A549 (cell line): Measurements from ENCODE around the gene ASTN1. TPM values are rescaled to one million over a fixed set of nuclear protein-coding genes. Genes with fewer than 3 reads are reported as not detected.

Experiments
- ATAC-seq, 2 experiments: fragments of 200-7000 bp in 1 of 2; fragments of >200 bp in 1 of 2; cut with Nextera tagmentation in 1 of 2; cut with Tn5 transposase in 1 of 2; 3 replicates each; pipeline versions ENCODE4 v1.8.0 to v1.9.1; 2018 to 2020; ENCODE audit warnings: mild to moderate bottlenecking in 1 of 2, moderate library complexity in 1 of 2
- CTCF ChIA-PET: fragments of 300-600 bp; sonication (Branson Sonifier 250); formaldehyde crosslinking; extraction: SDS; loops from one replicate; lab custom pipeline; 2021; ENCODE audit warnings: antibody characterized with exemption, inconsistent platforms; lab: Yijun Ruan, JAX
- POLR2A ChIA-PET: fragments of 350-600 bp; formaldehyde crosslinking; extraction: SDS; loops from one replicate; lab custom pipeline; 2021; ENCODE audit warnings: antibody characterized with exemption, inconsistent platforms; lab: Yijun Ruan, JAX
- DNase-seq, 2 experiments: peaks; one replicate each; pipeline versions ENCODE4 v3.0.0 to v3.0.0-alpha.2; 2011 to 2016; ENCODE audit warnings: low read depth in 1 of 2, low spot score in 1 of 2
- FAIRE-seq: peaks from 2 replicates; lab custom pipeline; 2011; peaks lifted over from hg19 to GRCh38; lab: Jason Lieb, UNC
- H3K27ac ChIP-seq, 2 experiments: fragments of >200 bp; sonication (Bioruptor Twin); formaldehyde crosslinking; 3 replicates each; pipeline ENCODE4 v1.5.1; 2016 to 2017
- H3K4me1 ChIP-seq: fragments of >200 bp; sonication (Bioruptor Twin); formaldehyde crosslinking; 3 replicates; pipeline ENCODE4 v1.6.1; 2016
- H3K4me2 ChIP-seq: fragments of >200 bp; sonication (Bioruptor Twin); formaldehyde crosslinking; 3 replicates; pipeline ENCODE4 v1.6.1; 2016
- H3K4me3 ChIP-seq: fragments of >200 bp; sonication (Bioruptor Twin); formaldehyde crosslinking; 3 replicates; pipeline ENCODE4 v1.5.1; 2016
- H3K9me3 ChIP-seq: fragments of >200 bp; sonication (Bioruptor Twin); formaldehyde crosslinking; 3 replicates; pipeline ENCODE4 v1.6.1; 2016
- CBX8 ChIP-seq: fragments of 200-600 bp; sonication (generic); IDR thresholded peaks from 2 replicates; pipeline ENCODE4 v1.6.1; 2016
- EP300 ChIP-seq, 2 experiments: fragments of >200 bp; sonication (Bioruptor Twin); formaldehyde crosslinking; IDR thresholded peaks; 2 replicates in 1 of 2; 3 replicates in 1 of 2; pipeline ENCODE4 v1.6.1; 2016 to 2017
- FOSB ChIP-seq: fragments of 250-450 bp; sonication (Bioruptor Pico); IDR thresholded peaks from 2 replicates; pipeline ENCODE4 v1.5.0; 2020; ENCODE audit warnings: mild to moderate bottlenecking, moderate library complexity
- GATA3 ChIP-seq: IDR thresholded peaks from 2 replicates; pipeline ENCODE4 v1.6.1; 2012; ENCODE audit warnings: borderline replicate concordance
- HEYL ChIP-seq: fragments of 250-450 bp; sonication (Bioruptor Pico); IDR thresholded peaks from 2 replicates; pipeline ENCODE4 v1.8.0; 2021; ENCODE audit warnings: mild to moderate bottlenecking, moderate library complexity
- HOXB13 ChIP-seq: fragments of 250-450 bp; sonication (Bioruptor Pico); IDR thresholded peaks from 2 replicates; pipeline ENCODE4 v1.5.0; 2020; ENCODE audit warnings: low read depth, mild to moderate bottlenecking, moderate library complexity
- JUN ChIP-seq, 2 experiments: fragments of >200 bp; sonication (Bioruptor Twin); formaldehyde crosslinking; IDR thresholded peaks; 2 replicates in 1 of 2; 3 replicates in 1 of 2; pipeline ENCODE4 v1.6.1; 2016 to 2017
- NPAS2 ChIP-seq: fragments of 250-450 bp; sonication (Bioruptor Pico); IDR thresholded peaks from 2 replicates; pipeline ENCODE4 v1.8.0; 2022; ENCODE audit warnings: mild to moderate bottlenecking, moderate library complexity, borderline replicate concordance
- POLR2AphosphoS2 ChIP-seq: conservative IDR thresholded peaks from 2 replicates; pipeline ENCODE4 v1.6.1; 2012; ENCODE audit warnings: low read length, improper control_type of control experiment, inconsistent platforms
- RCOR1 ChIP-seq: fragments of 150-350 bp; IDR thresholded peaks from 2 replicates; pipeline ENCODE4 v1.6.1; 2014; ENCODE audit warnings: antibody characterized with exemption, low read length, low read depth
- RNF2 ChIP-seq: fragments of 200-600 bp; sonication (generic); IDR thresholded peaks from 2 replicates; pipeline ENCODE4 v1.6.1; 2016; ENCODE audit warnings: low read depth, mild to moderate bottlenecking, antibody characterized with exemption, moderate library complexity, borderline replicate concordance
- SREBF2 ChIP-seq: fragments of 450-650 bp; IDR thresholded peaks from 2 replicates; pipeline ENCODE4 v1.6.1; 2014; ENCODE audit warnings: mild to moderate bottlenecking, moderate library complexity
- TP53 ChIP-seq: fragments of 250-450 bp; sonication (Bioruptor Pico); IDR thresholded peaks from 2 replicates; pipeline ENCODE4 v1.5.0; 2021; ENCODE audit warnings: mild to moderate bottlenecking, moderate library complexity
- ZC3H11A ChIP-seq: fragments of 450-650 bp; IDR thresholded peaks from 2 replicates; pipeline ENCODE4 v1.6.1; 2014; ENCODE audit warnings: antibody characterized with exemption, mild to moderate bottlenecking
- ZFP36 ChIP-seq: fragments of 450-650 bp; IDR thresholded peaks from 2 replicates; pipeline ENCODE4 v1.6.1; 2014; ENCODE audit warnings: borderline replicate concordance; ENCODE audit not compliant: partially characterized antibody
- ZNF302 ChIP-seq: fragments of 250-450 bp; sonication (Bioruptor Pico); IDR thresholded peaks from 2 replicates; pipeline ENCODE4 v1.9.0; 2021; ENCODE audit warnings: inconsistent platforms, mild to moderate bottlenecking, moderate library complexity
- WGBS: methylation state at CpG from one replicate; pipeline ENCODE4 v1.1.6; 2017; ENCODE audit errors: missing lambda C conversion rate; 5-methylcytosine and 5-hydroxymethylcytosine counted together
- polyA plus RNA-seq, 4 experiments: library from polyadenylated mRNA; depleted of rRNA in 3 of 4; stranded (reverse); fragments of >200 nt; fragmentation: RNase III in 1 of 4; extraction: RNeasy Plus Mini Kit Qiagen cat#74134 plus additional on column Dnase treatment in 1 of 4; gene quantifications; 2 replicates in 3 of 4; 3 replicates in 1 of 4; pipeline ENCODE4 v1.2.3, GENCODE V29; 2011 to 2017
- TF ChIP-seq, protein P1 (sequence below): fragments of >200 bp; sonication (Bioruptor Twin); formaldehyde crosslinking; IDR thresholded peaks from 2 replicates; pipeline ENCODE4 v1.6.1; 2016
- TF ChIP-seq, protein P2 (sequence below): IDR thresholded peaks from 2 replicates; pipeline ENCODE4 v1.6.1; 2012
- TF ChIP-seq, protein P3 (sequence below): fragments of 450-650 bp; IDR thresholded peaks from 2 replicates; pipeline ENCODE4 v1.6.1; 2014; ENCODE audit warnings: antibody characterized with exemption
- TF ChIP-seq, protein P4 (sequence below): fragments of >200 bp; sonication (Bioruptor Twin); formaldehyde crosslinking; IDR thresholded peaks from 3 replicates; pipeline ENCODE4 v1.5.1; 2016
- TF ChIP-seq, protein P5 (sequence below): fragments of >200 bp; sonication (Bioruptor Twin); formaldehyde crosslinking; IDR thresholded peaks from 3 replicates; pipeline ENCODE4 v1.6.1; 2016
- TF ChIP-seq, protein P6 (sequence below): IDR thresholded peaks from 2 replicates; pipeline ENCODE4 v1.6.1; 2012

The ASTN1 gene
- polyA plus RNA-seq, 2 of the 4 experiments (the other 2 are of a cell fraction): not detected

- H3K4me2 ChIP-seq: no peak overlapping the region
- H3K4me3 ChIP-seq: no peak overlapping the region
- DNase-seq: no peak
- H3K9me3 ChIP-seq: no peaks in the 10 kb centered on the region
- WGBS: 0% methylated on average over 3 of the region's 3 CpGs
- no peaks in the 10 kb centered on the region for H3K4me1 ChIP-seq
- CTCF ChIA-PET: no interaction called here
- H3K27ac ChIP-seq: no peak overlapping the region
- TF ChIP-seq, protein P1, sequence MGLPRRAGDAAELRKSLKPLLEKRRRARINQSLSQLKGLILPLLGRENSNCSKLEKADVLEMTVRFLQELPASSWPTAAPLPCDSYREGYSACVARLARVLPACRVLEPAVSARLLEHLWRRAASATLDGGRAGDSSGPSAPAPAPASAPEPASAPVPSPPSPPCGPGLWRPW: no peak
- TF ChIP-seq, all 56 proteins: peak for 0
- FAIRE-seq: no peak
- ATAC-seq: no peak
- POLR2A ChIA-PET: no interaction called here
Observed at GRCh38 chr1:177014325-177014724, 150.2 kb downstream of the ASTN1 start.

DNA sequence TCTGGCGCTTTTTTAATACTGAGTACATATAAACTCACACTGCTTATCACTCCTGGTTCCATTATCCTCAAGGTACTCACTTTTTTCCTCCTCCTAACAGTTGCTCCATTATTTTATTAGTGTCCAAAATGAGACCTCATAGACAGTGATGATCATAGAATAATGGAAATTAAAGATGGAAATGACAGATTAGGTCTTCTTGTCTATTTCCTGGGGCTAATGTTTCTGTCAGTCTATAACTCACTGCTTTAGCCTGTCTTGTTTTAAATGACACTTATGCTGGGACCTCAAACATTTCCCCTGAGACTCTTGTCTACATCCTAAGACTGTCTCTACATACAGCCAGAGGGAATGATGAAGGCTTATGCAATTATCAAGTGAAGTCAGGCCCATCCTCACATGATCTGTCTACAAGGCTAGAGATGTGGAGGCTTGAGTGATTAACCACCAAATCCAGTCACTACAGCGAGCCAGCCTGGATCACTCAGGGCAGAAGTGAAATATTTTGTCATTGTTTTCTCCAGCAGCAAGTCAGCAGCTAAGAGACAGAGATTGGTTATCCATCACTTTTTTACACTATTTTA is 152.1 kb downstream of the ASTN1 start:
- ATAC-seq: no peak
- TF ChIP-seq, protein P2, sequence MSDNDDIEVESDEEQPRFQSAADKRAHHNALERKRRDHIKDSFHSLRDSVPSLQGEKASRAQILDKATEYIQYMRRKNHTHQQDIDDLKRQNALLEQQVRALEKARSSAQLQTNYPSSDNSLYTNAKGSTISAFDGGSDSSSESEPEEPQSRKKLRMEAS: no peak
- TF ChIP-seq CBX8 (no peak), TP53 (CRISPR knock-in tag) (no peak), SREBF2 (no peak), ZC3H11A (no peak), HOXB13 (CRISPR knock-in tag) (no peak), NPAS2 (CRISPR knock-in tag) (no peak), JUN (IDR thresholded peaks at IDR 0.05) (no peak), ZFP36 (no peak), HEYL (CRISPR knock-in tag) (no peak)
- TF ChIP-seq, protein P3, sequence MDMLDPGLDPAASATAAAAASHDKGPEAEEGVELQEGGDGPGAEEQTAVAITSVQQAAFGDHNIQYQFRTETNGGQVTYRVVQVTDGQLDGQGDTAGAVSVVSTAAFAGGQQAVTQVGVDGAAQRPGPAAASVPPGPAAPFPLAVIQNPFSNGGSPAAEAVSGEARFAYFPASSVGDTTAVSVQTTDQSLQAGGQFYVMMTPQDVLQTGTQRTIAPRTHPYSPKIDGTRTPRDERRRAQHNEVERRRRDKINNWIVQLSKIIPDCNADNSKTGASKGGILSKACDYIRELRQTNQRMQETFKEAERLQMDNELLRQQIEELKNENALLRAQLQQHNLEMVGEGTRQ: no peak
- TF ChIP-seq, protein P4, sequence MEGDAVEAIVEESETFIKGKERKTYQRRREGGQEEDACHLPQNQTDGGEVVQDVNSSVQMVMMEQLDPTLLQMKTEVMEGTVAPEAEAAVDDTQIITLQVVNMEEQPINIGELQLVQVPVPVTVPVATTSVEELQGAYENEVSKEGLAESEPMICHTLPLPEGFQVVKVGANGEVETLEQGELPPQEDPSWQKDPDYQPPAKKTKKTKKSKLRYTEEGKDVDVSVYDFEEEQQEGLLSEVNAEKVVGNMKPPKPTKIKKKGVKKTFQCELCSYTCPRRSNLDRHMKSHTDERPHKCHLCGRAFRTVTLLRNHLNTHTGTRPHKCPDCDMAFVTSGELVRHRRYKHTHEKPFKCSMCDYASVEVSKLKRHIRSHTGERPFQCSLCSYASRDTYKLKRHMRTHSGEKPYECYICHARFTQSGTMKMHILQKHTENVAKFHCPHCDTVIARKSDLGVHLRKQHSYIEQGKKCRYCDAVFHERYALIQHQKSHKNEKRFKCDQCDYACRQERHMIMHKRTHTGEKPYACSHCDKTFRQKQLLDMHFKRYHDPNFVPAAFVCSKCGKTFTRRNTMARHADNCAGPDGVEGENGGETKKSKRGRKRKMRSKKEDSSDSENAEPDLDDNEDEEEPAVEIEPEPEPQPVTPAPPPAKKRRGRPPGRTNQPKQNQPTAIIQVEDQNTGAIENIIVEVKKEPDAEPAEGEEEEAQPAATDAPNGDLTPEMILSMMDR: no peak
- H3K4me3 ChIP-seq: no peak overlapping the region

GRCh38 chr1:177011508-177011907 is 153.0 kb downstream of the ASTN1 start:
- POLR2A ChIA-PET: no interaction called here
- FAIRE-seq (no peak), DNase-seq (no peak), ATAC-seq (no peak)
- CTCF ChIA-PET: interaction anchor here (1.2 kb wide), 1 partner anchor 934 kb away, joined by 3 read pairs; no protein-coding TSS in a partner anchor
- H3K27ac ChIP-seq: no peak overlapping the region
- no peak overlapping the region for H3K4me2 ChIP-seq
- no peak overlapping the region for H3K4me3 ChIP-seq
- TF ChIP-seq, protein P5, sequence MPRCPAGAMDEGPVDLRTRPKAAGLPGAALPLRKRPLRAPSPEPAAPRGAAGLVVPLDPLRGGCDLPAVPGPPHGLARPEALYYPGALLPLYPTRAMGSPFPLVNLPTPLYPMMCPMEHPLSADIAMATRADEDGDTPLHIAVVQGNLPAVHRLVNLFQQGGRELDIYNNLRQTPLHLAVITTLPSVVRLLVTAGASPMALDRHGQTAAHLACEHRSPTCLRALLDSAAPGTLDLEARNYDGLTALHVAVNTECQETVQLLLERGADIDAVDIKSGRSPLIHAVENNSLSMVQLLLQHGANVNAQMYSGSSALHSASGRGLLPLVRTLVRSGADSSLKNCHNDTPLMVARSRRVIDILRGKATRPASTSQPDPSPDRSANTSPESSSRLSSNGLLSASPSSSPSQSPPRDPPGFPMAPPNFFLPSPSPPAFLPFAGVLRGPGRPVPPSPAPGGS: no peak
- TF ChIP-seq, protein P6, sequence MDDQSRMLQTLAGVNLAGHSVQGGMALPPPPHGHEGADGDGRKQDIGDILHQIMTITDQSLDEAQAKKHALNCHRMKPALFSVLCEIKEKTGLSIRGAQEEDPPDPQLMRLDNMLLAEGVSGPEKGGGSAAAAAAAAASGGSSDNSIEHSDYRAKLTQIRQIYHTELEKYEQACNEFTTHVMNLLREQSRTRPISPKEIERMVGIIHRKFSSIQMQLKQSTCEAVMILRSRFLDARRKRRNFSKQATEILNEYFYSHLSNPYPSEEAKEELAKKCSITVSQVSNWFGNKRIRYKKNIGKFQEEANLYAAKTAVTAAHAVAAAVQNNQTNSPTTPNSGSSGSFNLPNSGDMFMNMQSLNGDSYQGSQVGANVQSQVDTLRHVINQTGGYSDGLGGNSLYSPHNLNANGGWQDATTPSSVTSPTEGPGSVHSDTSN: no peak
- no peak for TF ChIP-seq FOSB (CRISPR knock-in tag)
- TF ChIP-seq ZNF302 (CRISPR knock-in tag): no peak
- no peak for TF ChIP-seq RCOR1
- TF ChIP-seq NPAS2 (CRISPR knock-in tag): no peak
- no peak for TF ChIP-seq RNF2
- no peak for TF ChIP-seq POLR2AphosphoS2
- TF ChIP-seq GATA3: no peak
- no peak for TF ChIP-seq EP300 (IDR thresholded peaks at IDR 0.05)
- 0% methylated on average over 1 of the region's 1 CpG for WGBS
- H3K9me3 ChIP-seq: no peaks in the 10 kb centered on the region
- H3K4me1 ChIP-seq: no peaks in the 10 kb centered on the region

More for the DNA sequence above, 152.1 kb downstream of the ASTN1 start:
- Histone ChIP-seq H3K27ac (no peak overlapping the region), H3K4me2 (no peak overlapping the region), H3K4me1 (no peaks in the 10 kb centered on the region), H3K9me3 (no peaks in the 10 kb centered on the region)
- ChIA-PET CTCF (no interaction called here), POLR2A (no interaction called here)
- DNase-seq (no peak), FAIRE-seq (no peak)
- WGBS: 1% methylated on average over 2 of the region's 2 CpGs
